Measurements from ENCODE around the gene SMCHD1. TPM values are rescaled to one million over a fixed set of nuclear protein-coding genes. Genes with fewer than 3 reads are reported as not detected.

Gene SMCHD1
- total and polyA plus RNA-seq, 10 of the 15 experiments (the other 5 are each of a cell fraction or from before 2014, with no cell fraction given) = 6.0 to 110 (median 48.0) TPM

DNA sequence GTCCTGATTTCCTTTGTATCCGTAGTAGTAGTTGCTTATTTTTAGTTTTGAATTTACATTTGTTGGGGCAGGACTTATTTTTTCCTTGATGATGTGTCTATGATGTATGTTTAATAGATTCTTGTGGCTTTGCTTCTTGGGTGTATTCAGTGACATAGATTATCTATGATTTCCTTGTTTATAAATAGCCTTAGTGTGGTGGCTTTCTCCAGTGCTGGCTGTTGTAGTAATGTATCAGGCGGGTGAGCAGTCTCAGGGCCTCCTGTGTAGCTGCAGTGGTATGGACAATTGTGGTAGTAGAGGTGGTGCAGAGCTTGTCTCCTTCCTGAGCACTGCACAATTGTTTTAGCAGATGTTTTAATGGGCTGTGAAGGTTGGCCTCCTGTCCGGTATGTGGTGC lies 60.5 kb downstream of the SMCHD1 start:
- BruUV-seq (replicated peaks) = no TSS peak
- in situ Hi-C loops (cut with MboI) = no loop called here
- CTCF ChIA-PET = no interaction called here
- Histone ChIP-seq H3K4me2 (ENCODE audit: control insufficient read depth, insufficient read depth) (no peak overlapping the region), H3K9ac (ENCODE audit: control insufficient read depth, insufficient read depth, low read length) (no peak overlapping the region), H3K9me3 (replicated peaks; ENCODE audit: control insufficient read depth, insufficient read depth, low read length) (no peaks in the 10 kb centered on the region), H3K4me3 (no peak overlapping the region), H3K36me3 (ENCODE audit: control insufficient read depth in 2 of 2, insufficient read depth in 2 of 2, low read length in 1 of 2) (peaks cover 24 to 30% of the 10 kb centered on the region in 2 experiments), H4K20me1 (ENCODE audit: control insufficient read depth, insufficient read depth) (no peaks in the 10 kb centered on the region), H2AFZ (ENCODE audit: control insufficient read depth, low read depth, low read length) (no peak overlapping the region), H3K27me3 (replicated peaks in 1 of 2; ENCODE audit: control insufficient read depth in 2 of 2, insufficient read depth in 2 of 2, low read length in 1 of 2) (no peaks in the 10 kb centered on the region), H3K27ac (ENCODE audit: control insufficient read depth, insufficient read depth) (no peak overlapping the region), H3K4me1 (ENCODE audit: control insufficient read depth, insufficient read depth, low read length) (no peaks in the 10 kb centered on the region), H3K79me2 (ENCODE audit: control insufficient read depth, insufficient read depth, low read length) (peaks cover 3% of the 10 kb centered on the region)
- TF ChIP-seq ETV6 (conservative IDR thresholded peaks at IDR 0.05 in 1 of 2, IDR thresholded peaks at IDR 0.05 in 1 of 2; ENCODE audit: borderline replicate concordance in 1 of 2, low read depth in 1 of 2) (no peak), ZNF217 (IDR thresholded peaks at IDR 0.05) (no peak), FOXK2 (IDR thresholded peaks at IDR 0.05) (no peak), KDM1A (IDR thresholded peaks at IDR 0.05; ENCODE audit: borderline replicate concordance) (no peak), STAT3 (IDR thresholded peaks at IDR 0.05; ENCODE audit: low read depth, low read length) (no peak), EED (IDR thresholded peaks at IDR 0.05; ENCODE audit: low read depth) (no peak), ASH2L (IDR thresholded peaks at IDR 0.05; ENCODE audit: borderline replicate concordance, low read depth) (no peak), RUNX3 (IDR thresholded peaks at IDR 0.05; ENCODE audit: low read length) (no peak)
- TF ChIP-seq, protein P1, sequence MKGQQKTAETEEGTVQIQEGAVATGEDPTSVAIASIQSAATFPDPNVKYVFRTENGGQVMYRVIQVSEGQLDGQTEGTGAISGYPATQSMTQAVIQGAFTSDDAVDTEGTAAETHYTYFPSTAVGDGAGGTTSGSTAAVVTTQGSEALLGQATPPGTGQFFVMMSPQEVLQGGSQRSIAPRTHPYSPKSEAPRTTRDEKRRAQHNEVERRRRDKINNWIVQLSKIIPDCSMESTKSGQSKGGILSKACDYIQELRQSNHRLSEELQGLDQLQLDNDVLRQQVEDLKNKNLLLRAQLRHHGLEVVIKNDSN (IDR thresholded peaks at IDR 0.05; ENCODE audit: borderline replicate concordance, extremely low read length, insufficient read depth, low read depth, low read length) = no peak
- TF ChIP-seq, protein P2, sequence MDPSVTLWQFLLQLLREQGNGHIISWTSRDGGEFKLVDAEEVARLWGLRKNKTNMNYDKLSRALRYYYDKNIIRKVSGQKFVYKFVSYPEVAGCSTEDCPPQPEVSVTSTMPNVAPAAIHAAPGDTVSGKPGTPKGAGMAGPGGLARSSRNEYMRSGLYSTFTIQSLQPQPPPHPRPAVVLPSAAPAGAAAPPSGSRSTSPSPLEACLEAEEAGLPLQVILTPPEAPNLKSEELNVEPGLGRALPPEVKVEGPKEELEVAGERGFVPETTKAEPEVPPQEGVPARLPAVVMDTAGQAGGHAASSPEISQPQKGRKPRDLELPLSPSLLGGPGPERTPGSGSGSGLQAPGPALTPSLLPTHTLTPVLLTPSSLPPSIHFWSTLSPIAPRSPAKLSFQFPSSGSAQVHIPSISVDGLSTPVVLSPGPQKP (IDR thresholded peaks at IDR 0.05; ENCODE audit: low read depth, low read length) = no peak
- TF ChIP-seq, protein P3, sequence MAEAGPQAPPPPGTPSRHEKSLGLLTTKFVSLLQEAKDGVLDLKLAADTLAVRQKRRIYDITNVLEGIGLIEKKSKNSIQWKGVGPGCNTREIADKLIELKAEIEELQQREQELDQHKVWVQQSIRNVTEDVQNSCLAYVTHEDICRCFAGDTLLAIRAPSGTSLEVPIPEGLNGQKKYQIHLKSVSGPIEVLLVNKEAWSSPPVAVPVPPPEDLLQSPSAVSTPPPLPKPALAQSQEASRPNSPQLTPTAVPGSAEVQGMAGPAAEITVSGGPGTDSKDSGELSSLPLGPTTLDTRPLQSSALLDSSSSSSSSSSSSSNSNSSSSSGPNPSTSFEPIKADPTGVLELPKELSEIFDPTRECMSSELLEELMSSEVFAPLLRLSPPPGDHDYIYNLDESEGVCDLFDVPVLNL (IDR thresholded peaks at IDR 0.05; ENCODE audit: low read depth, low read length) = no peak
- TF ChIP-seq, protein P4, sequence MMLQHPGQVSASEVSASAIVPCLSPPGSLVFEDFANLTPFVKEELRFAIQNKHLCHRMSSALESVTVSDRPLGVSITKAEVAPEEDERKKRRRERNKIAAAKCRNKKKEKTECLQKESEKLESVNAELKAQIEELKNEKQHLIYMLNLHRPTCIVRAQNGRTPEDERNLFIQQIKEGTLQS (IDR thresholded peaks at IDR 0.05; ENCODE audit: borderline replicate concordance, extremely low read depth, low read depth, low read length) = no peak
- DNase-seq (ENCODE audit: low read depth, low spot score) (no peak), ATAC-seq (no peak), FAIRE-seq (no peak)
- intact Hi-C loops (cut with micrococcal nuclease; ENCODE audit: unreplicated experiment) = no loop called here
- 98% methylated on average over 3 of the region's 3 CpGs for WGBS (ENCODE audit: insufficient coverage, insufficient replicate concordance, low lambda C conversion rate, missing lambda C conversion rate)
- SMC1A ChIA-PET (ENCODE audit: uncharacterized antibody, unreplicated experiment) = interaction anchor here (1.0 to 4.0 kb wide), 3 partner anchors 11 to 26 kb away, joined by 3 to 17 read pairs (median 3); no protein-coding TSS in a partner anchor
- RAD21 ChIA-PET (ENCODE audit: unreplicated experiment) = no interaction called here
- POLR2A ChIA-PET = no interaction called here
